ENCODE measurements around the gene CHD9. TPM values are rescaled to one million over a fixed set of nuclear protein-coding genes. Genes with fewer than 3 reads are reported as not detected.

The CHD9 gene
- total RNA-seq, 1 experiment from 2014 or later: 25.4 TPM

DNA sequence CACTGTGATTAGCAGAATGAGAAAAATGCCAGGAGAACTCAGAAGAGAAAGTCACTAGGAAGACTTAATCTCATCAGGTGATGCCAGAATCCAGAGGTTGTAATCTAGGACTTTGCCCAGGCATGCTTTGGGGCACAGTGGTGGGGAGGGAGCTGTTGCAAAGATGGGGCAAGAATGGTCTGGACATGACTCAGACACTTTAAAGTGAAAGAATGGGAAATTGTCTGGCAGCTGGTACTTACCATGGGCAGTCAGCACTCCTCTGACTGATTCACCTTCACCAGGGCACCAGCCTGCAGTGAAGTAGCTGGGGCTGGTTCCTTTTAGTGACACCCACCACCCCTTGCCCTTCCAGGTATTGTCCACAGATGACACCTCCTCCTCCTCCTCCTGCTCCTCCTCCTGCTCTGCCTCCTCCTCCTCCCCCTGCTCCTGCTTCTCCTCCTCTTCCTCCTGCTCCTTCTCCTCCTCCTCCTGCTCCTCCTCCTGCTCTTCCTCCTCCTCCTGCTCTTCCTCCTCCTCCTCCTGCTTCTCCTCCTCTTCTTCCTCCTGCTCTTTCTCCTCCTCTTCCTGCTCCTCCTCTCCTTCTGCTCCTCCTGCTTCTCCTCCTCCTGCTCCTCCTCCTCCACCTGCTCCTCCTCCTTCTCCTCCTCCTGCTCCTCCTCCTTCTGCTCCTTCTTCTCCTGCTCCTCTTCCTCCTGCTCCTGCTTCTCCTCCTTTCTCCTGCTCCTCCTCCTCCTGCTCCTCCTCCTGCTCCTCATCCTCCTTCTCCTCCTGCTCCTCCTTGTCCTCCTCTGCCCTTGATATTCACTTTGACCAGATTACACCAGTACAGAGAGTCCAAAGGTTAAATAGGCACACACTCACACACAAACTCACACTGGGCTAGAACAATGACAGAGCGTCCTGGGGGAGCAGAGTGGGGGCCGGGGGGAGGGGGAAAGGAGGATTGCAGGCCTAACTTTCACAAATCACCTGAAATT is 2.0 kb upstream of the CHD9 start, which contains the start of gene CHD9NB:
TSS of gene CHD9NB (minus strand) at position 379 of the 983 bp plus-strand sequence. CDS start 8,739 bp downstream, outside the sequence.
- ATAC-seq: 0 out of 2 replicates have a peak, but pooled peaks have one; percentile 14
- peaks cover 7% of the 10 kb centered on the region; the same call in 1 of the 2 replicates for H3K4me1 ChIP-seq (ENCODE audit: control insufficient read depth, insufficient read depth, low read length)
- no peaks in the 10 kb centered on the region for H3K36me3 ChIP-seq (ENCODE audit: control insufficient read depth, insufficient read depth, low read length)
- H3K9me3 ChIP-seq (ENCODE audit: control insufficient read depth, insufficient read depth, low read depth, low read length): no peaks in the 10 kb centered on the region
- H3K27me3 ChIP-seq (ENCODE audit: control insufficient read depth, insufficient read depth, low read length): no peaks in the 10 kb centered on the region
- peak within 1 kb of the TSS; percentile 11 to 23; a peak in 3 of 4 replicates for H3K4me3 ChIP-seq (ENCODE audit: low read depth in 2 of 2, low read length in 2 of 2)
- intact Hi-C loops (cut with micrococcal nuclease; ENCODE audit: unreplicated experiment) (loop anchor here (10.0 kb wide), 2 partner anchors 82 to 232 kb away; no protein-coding TSS in a partner anchor), in situ Hi-C loops (cut with HindIII; ENCODE audit: low pct_unique_long_range_greater_than_20kb, low sequenced_read_pairs) (no loop called here)
- TF ChIP-seq POLR2AphosphoS5 (IDR thresholded peaks at IDR 0.05; ENCODE audit: low read depth, low read length): no peak
- TF ChIP-seq, protein P1, sequence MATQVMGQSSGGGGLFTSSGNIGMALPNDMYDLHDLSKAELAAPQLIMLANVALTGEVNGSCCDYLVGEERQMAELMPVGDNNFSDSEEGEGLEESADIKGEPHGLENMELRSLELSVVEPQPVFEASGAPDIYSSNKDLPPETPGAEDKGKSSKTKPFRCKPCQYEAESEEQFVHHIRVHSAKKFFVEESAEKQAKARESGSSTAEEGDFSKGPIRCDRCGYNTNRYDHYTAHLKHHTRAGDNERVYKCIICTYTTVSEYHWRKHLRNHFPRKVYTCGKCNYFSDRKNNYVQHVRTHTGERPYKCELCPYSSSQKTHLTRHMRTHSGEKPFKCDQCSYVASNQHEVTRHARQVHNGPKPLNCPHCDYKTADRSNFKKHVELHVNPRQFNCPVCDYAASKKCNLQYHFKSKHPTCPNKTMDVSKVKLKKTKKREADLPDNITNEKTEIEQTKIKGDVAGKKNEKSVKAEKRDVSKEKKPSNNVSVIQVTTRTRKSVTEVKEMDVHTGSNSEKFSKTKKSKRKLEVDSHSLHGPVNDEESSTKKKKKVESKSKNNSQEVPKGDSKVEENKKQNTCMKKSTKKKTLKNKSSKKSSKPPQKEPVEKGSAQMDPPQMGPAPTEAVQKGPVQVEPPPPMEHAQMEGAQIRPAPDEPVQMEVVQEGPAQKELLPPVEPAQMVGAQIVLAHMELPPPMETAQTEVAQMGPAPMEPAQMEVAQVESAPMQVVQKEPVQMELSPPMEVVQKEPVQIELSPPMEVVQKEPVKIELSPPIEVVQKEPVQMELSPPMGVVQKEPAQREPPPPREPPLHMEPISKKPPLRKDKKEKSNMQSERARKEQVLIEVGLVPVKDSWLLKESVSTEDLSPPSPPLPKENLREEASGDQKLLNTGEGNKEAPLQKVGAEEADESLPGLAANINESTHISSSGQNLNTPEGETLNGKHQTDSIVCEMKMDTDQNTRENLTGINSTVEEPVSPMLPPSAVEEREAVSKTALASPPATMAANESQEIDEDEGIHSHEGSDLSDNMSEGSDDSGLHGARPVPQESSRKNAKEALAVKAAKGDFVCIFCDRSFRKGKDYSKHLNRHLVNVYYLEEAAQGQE (IDR thresholded peaks at IDR 0.05; ENCODE audit: insufficient read depth in 1 of 2, low read depth in 2 of 2, low read length in 1 of 2): no peak
- TF ChIP-seq, protein P2, sequence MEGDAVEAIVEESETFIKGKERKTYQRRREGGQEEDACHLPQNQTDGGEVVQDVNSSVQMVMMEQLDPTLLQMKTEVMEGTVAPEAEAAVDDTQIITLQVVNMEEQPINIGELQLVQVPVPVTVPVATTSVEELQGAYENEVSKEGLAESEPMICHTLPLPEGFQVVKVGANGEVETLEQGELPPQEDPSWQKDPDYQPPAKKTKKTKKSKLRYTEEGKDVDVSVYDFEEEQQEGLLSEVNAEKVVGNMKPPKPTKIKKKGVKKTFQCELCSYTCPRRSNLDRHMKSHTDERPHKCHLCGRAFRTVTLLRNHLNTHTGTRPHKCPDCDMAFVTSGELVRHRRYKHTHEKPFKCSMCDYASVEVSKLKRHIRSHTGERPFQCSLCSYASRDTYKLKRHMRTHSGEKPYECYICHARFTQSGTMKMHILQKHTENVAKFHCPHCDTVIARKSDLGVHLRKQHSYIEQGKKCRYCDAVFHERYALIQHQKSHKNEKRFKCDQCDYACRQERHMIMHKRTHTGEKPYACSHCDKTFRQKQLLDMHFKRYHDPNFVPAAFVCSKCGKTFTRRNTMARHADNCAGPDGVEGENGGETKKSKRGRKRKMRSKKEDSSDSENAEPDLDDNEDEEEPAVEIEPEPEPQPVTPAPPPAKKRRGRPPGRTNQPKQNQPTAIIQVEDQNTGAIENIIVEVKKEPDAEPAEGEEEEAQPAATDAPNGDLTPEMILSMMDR (IDR thresholded peaks at IDR 0.05): no peak
- TF ChIP-seq TCF7L2 (IDR thresholded peaks at IDR 0.05; ENCODE audit: low read depth, low read length): no peak
- TF ChIP-seq SIN3A (IDR thresholded peaks at IDR 0.05; ENCODE audit: borderline replicate concordance, insufficient read depth, low read depth, low read length): no peak
- POLR2A ChIA-PET: no interaction called here
- H3K27ac ChIP-seq (ENCODE audit: low read length): peak within 1 kb of the TSS; percentile 23; the same call in 1 of the 2 replicates
- DNase-seq (ENCODE audit: low read depth, low spot score): no peak
- BruUV-seq (replicated peaks): no TSS peak
- CTCF ChIA-PET: no interaction called here

DNA sequence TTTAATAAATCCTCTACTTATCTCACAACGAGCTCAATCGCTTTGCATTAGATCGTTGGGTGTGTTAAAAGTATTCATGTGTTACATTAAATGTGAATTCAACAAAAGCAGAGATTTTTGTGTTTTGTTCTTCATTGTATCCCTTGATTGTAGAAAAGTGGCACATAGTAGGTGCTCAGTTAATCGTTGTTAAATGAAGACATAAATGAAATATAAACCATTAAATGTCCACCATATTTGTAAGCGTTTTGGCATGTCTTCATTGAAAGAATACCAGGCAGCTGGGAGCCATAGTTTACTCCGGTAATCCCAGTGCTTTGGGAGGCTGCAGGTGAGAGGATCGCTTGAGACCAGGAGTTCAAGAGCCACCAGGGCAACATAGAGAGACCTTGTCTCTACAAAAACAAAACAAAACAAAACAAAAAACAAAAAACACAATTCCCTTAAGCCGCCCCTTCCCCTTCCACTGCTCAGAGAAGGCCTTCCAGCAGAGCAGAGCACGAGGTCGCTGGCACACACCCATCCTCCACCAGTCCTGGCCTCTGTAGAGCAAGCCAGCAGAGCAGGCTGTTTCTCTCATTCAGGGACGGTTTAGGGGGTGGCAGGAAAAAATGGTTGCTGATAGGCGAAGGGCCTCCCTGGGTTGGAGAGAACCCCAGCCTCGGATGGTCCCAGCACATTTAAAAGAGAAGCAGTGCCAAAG is 673 bp upstream of the CHD9 start:
- POLR2A ChIA-PET: no interaction called here
- DNase-seq (ENCODE audit: low read depth, low spot score) (no peak), ATAC-seq (peak; percentile 46)
- Histone ChIP-seq H3K36me3 (ENCODE audit: control insufficient read depth, insufficient read depth, low read length) (no peaks in the 10 kb centered on the region), H3K4me3 (ENCODE audit: low read depth in 2 of 2, low read length in 2 of 2) (peak overlapping the region; percentile 62 to 77), H3K27me3 (ENCODE audit: control insufficient read depth, insufficient read depth, low read length) (no peaks in the 10 kb centered on the region), H3K27ac (ENCODE audit: low read length) (peak overlapping the region; percentile 90), H3K4me1 (ENCODE audit: control insufficient read depth, insufficient read depth, low read length) (peaks cover 7% of the 10 kb centered on the region; the same call in 1 of the 2 replicates), H3K9me3 (ENCODE audit: control insufficient read depth, insufficient read depth, low read depth, low read length) (no peaks in the 10 kb centered on the region)
- no TSS peak for BruUV-seq (replicated peaks)
- TF ChIP-seq POLR2AphosphoS5 (IDR thresholded peaks at IDR 0.05; ENCODE audit: low read depth, low read length) (no peak), TCF7L2 (IDR thresholded peaks at IDR 0.05; ENCODE audit: low read depth, low read length) (no peak)
- CTCF ChIA-PET: interaction anchor here (0.9 to 1.1 kb wide), 2 partner anchors 76 to 153 kb away, joined by 3 to 5 read pairs; no protein-coding TSS in a partner anchor
- in situ Hi-C loops (cut with HindIII; ENCODE audit: low pct_unique_long_range_greater_than_20kb, low sequenced_read_pairs) (no loop called here), intact Hi-C loops (cut with micrococcal nuclease; ENCODE audit: unreplicated experiment) (loop anchor here (2.0 to 10.0 kb wide), 3 partner anchors 81 to 231 kb away; no protein-coding TSS in a partner anchor)
